Kidney glomerular epithelial cell (primary cell): ENCODE measurements around the gene PLAAT3.
"Not testable (repeated sequence)": the region's sequence is repeated elsewhere in the genome, so short reads cannot be mapped to it uniquely, and the experiment has no call there.

Experiments
- DNase-seq: peaks from one replicate; lab custom pipeline; 2025; lab: John Stamatoyannopoulos, UW

PLAAT3 gene

DNA sequence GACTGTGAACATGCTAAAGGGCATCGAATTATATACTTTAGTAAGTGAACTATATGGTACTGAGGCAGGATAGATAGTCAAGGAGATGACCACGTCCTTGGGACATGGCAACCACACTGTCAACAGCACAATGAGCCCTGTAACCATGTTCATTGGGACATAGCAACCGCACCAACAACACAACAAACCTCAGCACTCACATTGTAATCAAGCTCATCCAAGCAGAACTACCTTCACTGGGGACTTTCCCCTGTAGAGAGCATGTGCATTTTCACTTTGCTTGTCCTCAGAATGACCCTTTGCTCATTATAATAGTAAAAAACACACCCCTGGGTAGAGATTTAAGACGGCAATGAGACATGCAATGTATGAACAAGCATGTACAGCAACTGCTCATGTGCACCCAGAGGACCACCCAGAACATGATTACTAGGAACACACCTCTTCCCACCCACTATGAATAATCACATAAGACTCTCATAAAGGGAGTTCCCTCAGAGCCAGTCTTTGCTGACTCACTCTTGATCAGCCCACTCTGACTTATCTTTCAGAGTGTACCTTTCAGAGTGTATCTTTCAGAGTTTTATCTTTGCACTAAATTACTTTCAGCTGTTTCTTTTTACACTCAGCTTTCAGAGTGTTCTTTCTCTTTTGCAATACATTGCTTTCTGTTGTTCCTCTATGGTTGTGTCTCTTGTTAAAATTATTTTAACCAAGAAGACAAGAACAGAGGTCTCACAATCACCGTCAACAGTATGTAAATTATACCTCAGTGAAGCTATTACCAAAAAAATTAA, 47.0 kb downstream of the PLAAT3 start:
- DNase-seq, result peak; percentile 100

DNA sequence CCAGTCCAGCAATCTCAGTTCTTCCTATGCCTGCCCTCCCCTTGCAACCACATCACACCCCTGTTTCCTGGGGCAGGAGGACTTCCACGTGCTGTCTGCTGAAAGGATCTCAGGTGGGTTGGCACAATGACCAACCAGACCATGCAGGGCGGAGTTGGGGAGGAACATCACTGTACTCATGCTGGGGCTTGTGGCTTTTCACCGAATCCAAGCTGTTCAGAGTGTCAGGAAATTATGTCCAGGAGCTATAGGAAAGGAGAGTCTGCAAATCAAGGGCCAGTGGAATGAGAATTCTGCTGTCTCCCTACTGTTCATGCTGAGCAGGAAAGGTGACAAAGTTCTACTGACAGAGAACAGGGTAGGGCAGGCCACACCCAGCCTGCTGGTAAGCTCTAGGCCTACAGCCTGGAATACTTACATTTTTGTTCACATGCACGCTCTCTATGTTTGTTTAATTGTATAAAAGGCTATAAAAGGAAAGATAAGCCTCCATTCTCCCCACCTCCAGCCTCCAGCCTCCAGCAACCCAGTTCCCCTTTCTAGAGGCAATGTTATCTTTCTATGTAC, 49.4 kb downstream of the PLAAT3 start:
- DNase-seq, result no peak

DNA sequence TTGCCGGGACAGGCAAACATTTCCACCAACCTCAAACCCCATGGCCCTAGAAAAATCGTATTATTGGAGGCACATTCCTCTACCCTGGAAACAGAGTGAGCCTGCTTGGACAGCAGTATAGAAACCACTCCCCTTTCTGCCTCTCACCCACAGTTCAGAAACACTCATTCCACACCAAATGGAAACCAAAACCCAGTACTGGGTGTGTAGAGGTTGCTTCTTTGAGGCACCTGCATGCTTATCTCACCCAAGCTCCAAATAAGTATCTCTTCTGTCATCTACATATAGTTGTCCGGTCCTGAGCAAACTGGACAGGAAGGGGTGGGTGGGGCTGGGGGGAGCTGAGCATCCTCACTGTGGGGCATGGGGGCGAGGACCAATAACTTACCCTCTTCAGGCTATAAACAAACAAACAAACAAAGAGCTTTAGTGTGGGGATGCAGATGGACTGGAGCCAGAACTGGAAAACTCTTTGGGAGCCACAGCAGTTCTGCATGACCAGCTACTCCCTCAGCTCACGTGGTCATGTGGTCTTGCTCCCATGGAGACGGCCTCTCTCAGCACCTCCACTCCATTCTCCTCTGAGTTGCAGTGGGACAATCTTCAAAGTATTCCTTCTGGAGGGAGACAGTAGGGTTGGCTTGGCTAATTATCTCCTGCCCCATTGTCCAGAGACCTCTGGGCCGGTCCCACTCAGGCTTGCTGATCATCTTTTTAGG, 50.0 kb downstream of the PLAAT3 start:
- DNase-seq, result peak; percentile 51

DNA sequence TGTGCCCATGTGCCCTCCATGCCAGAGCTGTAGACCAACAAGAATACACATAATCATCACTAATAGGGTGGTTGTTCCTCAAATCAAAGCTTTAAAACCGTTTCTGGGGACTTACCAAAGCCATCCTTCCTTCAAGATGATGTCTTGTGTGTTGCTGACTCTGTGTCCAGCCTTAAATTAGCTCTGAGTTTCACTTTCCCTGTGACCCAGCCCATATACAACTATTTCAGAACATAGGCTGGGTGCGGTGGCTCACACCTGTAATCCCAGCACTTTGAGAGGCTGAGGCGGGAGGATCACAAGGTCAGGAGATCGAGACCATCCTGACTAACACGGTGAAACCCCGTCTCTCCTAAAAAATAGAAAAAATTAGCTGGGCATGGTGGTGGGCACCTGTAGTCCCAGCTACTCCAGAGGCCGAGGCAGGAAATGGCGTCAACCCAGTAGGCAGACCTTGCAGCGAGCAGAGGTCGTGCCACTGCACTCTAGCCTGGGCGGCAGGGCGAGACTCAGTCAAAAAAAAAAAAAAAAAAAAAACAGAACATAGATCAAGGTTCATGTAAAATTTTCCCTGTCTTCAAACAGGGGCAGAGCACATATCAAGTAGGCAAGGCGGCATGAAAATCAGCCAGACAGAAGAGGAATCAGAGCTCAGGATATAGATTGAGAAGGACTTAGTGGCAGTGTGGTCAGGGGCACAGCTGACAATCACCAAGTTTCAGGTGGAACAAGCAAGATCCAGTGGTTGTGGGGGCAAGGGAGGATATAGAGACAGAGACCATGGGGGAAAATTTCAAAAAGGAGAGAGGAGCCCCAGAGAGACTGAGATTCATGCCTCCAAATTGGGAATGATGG, 50.8 kb downstream of the PLAAT3 start, which contains the start of gene PLAAT2:
TSS of gene PLAAT2 (minus strand) at position 179 of the 855 bp plus-strand sequence. CDS start at position 124, 55 bp downstream.
- no peak for DNase-seq

DNA sequence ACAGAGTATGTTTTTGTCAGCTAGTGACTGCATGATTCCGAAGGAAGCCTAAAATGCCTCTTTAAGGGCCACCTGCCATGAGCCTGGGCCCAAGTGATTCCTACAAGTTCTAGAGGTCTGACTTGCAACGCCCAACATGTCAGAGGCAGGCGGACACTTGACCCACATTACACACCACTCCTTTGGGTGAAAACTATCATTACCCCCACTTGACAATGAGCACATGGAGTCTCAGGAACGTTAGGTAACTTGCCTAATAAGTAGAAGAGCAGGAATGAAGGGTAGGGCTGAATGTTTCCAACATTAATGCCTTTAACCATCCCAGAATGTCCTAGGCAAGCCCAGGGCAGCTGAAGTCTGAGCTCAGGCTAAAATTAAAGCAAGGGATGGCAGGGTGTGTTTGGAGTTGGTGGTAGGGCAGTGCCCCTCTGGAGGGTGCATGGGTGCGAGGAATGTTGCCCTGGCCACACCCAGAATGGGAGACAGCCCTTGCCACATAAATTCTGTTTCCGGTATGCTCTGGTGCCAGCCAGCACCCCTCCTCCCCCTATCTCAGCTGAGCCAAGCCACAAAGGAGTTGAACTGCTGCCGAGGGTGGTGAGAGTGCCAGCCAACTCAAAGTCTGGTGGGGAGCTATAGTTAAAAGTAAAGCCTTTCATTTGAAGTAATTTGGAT, 53.6 kb downstream of the PLAAT3 start:
- no peak for DNase-seq

DNA sequence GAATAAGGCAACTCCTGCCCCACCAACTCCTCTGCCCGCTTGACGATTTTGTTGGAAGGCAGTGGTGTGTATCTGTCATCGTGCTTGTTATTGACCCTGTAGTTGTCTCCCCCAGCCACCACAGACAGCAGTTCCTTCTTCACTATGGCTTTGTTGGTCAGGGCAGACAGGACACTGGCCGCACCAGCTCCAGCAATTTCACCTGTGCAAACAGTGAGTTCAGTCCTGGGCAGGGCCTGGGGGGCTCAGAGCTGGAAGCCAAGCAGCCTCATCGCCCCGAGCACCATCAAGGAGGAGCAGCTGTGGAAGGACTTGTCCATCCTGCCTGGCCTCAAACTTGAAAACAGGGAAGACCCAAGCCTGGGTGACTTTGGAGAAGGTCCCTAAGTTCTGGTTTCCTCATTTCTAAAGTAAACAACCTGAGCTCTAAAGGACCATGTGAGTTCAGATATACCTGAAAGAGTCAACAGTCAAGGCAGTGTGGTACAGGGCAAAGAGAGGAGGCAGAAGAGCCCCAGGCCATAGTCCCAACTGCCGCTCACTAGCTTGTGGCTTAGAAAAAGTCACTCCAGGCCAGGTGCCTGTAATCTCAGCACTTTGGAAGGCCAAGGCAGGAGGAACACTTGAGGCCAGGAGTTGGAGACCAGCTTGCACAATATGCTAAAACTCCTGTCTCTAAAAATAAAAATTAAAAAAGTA, 55.6 kb downstream of the PLAAT3 start:
- no peak for DNase-seq

DNA sequence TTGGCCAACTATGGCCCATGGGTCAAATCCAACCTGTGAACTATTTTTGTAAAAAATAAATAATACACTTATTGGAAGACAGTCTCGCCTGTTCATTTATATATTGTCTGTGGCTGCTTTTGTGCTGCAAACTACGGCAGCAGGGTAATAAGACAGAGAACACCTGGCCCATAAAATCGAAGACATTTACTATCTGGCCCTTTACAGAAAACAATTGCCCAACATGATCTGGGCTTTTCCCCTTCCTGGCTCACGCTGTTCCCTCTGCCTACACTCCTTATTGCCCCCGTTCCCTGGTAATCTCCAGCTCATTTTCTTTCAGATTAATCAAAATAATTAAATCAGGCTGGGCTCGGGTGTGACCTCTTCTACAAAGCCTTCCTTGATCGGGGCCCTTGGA, 56.7 kb downstream of the PLAAT3 start:
- no peak for DNase-seq

DNA sequence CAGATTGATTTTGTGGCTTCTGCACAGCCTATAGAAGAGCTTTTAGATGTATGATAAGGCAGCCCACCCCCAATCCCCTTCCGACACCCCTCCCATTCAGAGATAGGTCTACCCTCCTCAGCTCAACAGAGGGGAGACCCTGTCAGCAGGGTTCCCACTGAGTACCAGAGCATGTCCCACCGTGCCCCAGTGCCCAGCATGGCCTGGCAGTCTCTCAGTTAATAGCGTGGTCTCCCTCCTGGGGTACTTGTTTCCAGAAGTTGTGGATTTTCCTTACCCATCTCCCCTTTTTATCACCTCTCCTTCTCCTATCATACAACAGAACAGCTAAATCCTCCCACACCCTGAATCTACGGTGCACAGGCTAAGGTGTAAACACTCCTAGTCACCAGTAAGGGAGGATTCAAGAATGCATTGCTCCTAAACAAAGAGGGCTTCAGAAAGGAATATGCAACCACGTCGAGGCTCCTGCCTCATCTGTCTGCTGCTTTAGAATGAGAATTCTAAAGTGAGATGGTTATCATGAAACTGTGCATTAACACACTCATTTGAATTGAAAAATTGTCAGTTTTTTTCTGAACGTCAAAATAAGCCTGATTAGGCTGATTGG, 57.7 kb downstream of the PLAAT3 start:
- no peak for DNase-seq

DNA sequence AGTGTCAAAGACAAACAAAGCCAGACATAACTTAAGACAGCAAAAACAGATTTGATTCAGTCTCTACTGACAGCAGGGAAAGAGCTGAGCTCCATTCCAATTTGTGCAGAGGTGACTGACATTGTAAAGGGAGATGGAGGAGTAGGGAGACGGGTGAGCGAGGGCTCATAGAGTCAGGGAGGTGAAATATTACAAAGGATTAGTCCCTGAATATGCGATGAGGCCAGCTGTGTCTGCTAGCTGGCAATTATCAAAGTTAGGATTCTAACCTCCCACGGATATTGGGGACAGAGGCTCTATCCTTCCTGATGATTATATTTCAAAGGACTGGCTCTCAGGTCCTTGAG, 59.4 kb downstream of the PLAAT3 start:
- DNase-seq, result no peak

DNA sequence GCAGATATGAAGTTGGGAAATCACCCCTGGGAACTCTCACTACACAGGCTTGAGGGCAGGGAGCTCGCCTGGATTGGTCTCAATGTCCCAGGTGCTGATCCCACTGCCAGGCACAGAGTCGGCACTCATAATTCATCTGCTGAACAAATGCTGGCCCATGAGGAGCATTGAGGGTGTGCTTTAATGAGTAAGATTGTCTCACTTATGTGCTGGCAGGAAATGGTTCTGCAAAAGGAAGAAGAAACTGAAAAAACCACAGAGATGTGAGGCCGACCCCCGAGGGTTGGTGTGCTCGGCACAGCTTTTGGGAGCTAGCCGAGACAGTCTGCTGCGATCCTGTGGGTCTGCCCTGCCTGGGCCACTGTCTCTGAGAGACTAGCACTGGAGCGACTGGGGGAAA, 60.5 kb downstream of the PLAAT3 start:
- DNase-seq, result no peak

DNA sequence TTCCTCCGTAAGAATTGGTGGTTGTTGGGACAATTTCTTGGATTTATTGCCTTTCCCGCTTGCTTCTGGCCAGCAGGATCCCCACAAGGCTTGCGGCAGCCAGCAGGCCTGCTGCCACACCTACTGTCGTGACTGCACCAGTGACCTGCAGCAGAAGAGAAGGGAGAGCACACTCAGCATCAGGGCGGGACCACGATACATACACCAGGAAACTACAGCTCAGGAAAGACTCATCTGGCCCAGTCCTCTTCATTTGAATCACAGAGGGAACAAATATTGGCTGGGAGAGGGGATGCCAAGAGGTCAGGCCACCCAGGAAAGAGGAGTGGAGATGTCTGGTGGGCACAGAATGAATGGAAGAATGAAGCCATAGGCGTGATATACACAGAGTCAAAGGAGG, 61.3 kb downstream of the PLAAT3 start:
- no peak for DNase-seq

DNA sequence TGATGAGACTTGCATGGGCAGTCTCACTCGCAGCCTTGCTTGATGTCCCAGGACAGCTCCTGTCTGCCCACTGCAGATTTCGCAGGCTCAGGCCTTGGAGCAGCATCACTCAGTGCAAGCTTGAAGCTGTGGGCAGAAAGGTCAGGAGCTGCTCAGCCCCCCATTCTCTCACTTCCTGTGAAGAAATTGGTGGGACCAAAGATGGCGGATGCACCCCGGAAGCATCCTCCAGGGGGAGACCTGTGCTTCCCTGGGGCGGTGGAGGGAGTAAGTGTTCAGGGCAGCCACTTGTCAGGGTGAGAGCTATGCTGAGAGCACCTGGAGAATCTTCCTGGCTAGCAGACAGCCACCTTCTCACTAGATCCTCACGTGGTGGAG, 62.4 kb downstream of the PLAAT3 start:
- DNase-seq, result no peak

DNA sequence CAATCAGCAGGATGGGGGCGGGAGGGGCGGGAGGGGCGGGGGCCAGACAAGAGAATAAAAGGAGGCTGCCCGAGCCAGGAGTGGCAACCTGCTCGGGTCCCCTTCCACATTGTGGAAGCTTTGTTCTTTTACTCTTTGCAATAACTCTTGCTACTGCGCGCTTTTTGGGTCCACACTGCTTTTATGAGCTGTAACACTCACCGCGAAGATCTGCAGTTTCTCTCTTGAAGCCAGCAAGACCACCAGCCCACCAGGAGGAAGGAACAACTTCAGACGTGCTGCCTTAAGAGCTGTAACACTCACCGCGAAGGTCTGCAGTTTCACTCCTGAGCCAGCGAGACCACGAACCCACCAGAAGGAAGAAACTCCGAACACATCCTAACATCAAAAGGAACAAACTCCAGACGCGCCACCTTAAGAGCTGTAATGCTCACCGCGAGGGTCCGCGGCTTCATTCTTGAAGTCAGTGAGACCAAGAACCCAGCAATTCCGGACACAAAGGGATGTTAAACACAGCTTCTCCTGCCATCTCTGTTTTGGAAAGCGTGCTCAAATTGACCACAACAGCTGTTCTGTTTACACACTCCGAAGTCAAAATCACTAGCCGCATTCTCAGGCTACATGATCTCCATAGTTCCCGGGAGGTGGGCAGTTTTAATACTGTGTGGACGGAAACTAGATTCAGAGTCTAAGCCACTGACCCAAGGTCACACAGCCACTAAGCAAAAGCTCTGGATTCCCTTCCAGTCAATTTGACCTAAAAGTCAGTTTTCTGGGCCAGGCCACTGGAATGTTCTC, 62.9 kb downstream of the PLAAT3 start:
- no peak for DNase-seq

DNA sequence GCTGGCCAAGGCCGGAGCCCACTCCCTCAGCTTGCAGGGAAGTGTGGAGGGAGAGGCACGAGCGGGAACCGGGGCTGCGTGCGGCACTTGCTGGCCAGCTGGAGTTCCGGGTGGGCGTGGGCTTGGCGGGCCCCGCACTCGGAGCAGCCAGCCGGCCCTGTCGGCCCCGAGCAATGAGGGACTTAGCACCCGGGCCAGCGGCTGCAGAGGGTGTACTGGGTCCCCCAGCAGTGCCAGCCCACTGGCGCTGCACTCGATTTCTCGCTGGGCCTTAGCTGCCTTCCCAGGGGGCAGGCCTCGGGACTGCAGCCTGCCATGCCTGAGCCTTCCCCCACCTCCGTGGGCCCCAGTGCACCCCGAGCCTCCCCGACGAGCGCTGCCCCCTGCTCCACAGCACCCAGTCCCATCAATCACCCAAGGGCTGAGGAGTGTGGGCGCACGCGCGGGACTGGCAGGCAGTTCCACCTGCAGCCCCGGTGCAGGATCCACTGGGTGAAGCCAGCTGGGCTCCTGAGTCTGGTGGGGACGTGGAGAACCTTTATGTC, 64.0 kb downstream of the PLAAT3 start:
- DNase-seq, result not testable (repeated sequence)

DNA sequence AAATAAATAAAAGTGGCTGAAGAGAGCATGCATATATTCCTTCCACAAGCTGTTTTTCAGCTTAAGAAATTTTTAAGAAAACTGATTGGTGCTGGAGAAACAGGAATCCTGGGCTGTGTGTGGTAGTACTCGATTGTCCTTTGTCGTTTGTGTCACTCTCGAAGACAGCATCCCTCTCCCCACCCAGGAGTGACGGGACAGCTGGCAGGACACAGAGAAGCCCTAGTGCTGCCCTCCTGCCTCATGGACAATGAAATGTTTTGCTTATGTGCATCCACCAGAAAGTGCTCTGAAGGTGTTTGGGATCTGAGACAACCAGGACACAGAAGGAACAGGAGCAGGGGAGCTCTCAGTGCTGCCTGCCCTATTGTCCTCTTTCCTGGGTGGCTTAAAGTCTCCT, 64.8 kb downstream of the PLAAT3 start:
- no peak for DNase-seq

DNA sequence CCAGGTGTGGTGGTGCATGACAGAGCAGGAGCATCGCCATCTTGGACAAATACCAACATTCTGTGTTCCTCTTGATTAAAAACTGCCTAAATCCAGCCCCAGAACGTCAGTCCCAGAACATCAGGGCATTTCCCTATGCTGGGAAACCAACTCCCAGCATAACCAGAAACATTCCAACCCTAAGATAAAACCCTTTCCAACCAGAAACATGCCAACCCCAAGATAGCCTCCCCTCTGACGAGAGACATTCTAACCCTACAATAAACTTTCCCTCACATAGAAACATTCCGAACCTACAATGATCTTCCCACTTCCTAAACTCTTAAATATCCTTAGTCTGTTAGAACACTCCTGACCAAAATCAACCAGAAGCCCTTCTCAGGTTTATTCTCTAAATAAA, 66.1 kb downstream of the PLAAT3 start:
- DNase-seq, result no peak

DNA sequence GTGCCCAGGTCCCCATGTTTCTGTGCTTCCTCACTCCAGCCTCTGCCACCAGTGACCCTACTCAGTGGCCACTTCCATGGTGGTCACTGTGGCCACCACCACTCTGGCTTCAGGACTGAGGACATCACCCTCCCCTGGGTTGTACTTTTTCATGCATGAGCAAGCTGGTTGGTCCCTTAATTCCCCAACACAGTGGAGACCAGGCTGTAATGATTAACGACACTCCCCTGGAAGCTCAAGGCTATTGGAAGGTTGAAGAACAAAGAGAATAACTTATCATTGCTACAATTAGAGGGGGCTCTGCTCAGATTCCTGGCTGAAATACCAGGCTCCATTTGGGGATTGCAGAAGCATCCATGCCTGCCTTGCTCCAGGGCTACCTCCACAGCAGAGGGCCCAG, 67.2 kb downstream of the PLAAT3 start:
- no peak for DNase-seq

DNA sequence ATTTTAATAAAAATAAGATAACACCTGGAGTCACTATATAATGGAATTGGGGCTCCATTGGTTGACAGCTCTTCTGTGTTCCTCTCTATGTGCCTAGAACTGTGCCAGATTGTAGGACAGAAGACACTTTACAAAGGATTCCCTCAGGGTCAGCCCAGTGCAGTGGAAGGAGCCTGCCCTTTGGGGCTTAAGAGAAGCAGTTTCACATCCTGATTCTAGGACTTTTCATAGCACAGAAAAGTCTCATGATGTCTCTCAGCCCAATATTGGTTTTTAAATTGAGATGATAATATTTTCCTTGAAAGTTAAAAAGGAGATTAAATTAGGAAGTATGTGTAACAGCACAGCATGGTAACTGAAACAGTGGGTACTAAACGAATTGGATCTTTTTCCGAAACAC, 70.5 kb downstream of the PLAAT3 start:
- DNase-seq, result no peak

DNA sequence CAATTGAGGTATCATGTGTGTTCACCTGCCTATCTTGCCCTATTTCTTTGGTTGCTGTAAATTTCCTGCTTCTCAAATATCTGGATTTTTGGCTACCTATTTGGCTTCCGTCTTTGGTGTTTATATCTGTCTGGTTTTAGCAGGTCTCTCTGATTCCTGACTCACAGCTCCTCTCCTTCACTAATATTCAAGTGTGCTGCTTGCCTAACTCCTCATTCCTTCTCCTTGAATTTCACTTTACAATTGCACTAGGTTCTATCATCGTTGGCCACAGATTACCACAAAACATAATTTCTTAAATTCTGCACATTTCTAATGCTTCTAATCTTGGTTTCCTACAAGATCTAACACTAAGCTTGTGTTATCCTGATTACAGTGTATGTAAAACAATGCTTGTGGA, 71.7 kb downstream of the PLAAT3 start:
- DNase-seq, result not testable (repeated sequence)
